ENCODE measurements around the gene PSMB5. TPM values are rescaled to one million over a fixed set of nuclear protein-coding genes. Genes with fewer than 3 reads are reported as not detected.

Gene PSMB5
- total RNA-seq, 1 donor from 2014 or later: 239 TPM

DNA sequence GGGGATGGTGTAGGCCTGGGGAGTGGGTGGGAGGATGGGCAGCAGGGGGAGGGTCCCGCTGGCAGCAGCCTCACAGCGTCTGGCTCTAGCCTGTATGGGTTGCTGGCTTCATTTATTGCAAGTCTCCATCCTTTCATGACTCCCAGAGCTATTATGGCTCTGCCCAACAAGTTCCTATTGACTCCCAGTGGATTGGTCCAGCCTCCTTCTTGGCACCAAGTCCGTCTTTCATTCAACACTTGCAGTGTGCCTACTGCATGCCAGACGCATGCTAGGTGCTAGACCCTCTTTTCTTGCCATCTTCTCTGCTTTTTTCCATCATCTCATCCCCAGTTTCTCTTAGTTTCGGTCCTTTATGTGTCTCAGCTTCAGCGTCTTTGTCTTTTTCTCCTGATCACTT lies 8.4 kb upstream of the PSMB5 start:
- Mint-ChIP-seq H3K27me3 (ENCODE audit: low read depth, unreplicated experiment) (peaks cover 11% of the 10 kb centered on the region), H3K36me3 (ENCODE audit: low read depth, unreplicated experiment) (peaks cover 7% of the 10 kb centered on the region), H3K4me3 (ENCODE audit: unreplicated experiment) (no peak overlapping the region), H3K27ac (ENCODE audit: unreplicated experiment) (no peak overlapping the region), H3K9me3 (ENCODE audit: unreplicated experiment) (peaks cover 4% of the 10 kb centered on the region), H3K4me1 (ENCODE audit: low read depth, unreplicated experiment) (peaks cover 9% of the 10 kb centered on the region)
- H3K9ac ChIP-seq (ENCODE audit: low read length): no peak overlapping the region
- H2AFZ ChIP-seq (ENCODE audit: low read depth, low read length): no peak overlapping the region
- H3K9me3 ChIP-seq (ENCODE audit: insufficient read depth, low read depth, low read length): no peaks in the 10 kb centered on the region
- H3K79me2 ChIP-seq (ENCODE audit: insufficient read depth, low read length): no peaks in the 10 kb centered on the region
- H3K27me3 ChIP-seq (ENCODE audit: insufficient read depth, low read length): no peaks in the 10 kb centered on the region
- no peaks in the 10 kb centered on the region for H4K20me1 ChIP-seq (ENCODE audit: insufficient read depth, low read length)
- no peak overlapping the region for H3K27ac ChIP-seq (ENCODE audit: low read depth, low read length)
- H3K4me1 ChIP-seq (ENCODE audit: insufficient read depth, low read length): peaks cover 16% of the 10 kb centered on the region
- no peak overlapping the region for H3K4me2 ChIP-seq (ENCODE audit: low read length)
- FAIRE-seq (no peak), DNase-seq (ENCODE audit: low read depth) (no peak)
- no peak for TF ChIP-seq EZH2 (IDR thresholded peaks at IDR 0.05; ENCODE audit: insufficient read depth, low read length)
- no peak for TF ChIP-seq CTCF (IDR thresholded peaks at IDR 0.05; ENCODE audit: insufficient read depth, low read depth, low read length)
- no peak overlapping the region for H3K4me3 ChIP-seq (ENCODE audit: insufficient read depth, low read depth, low read length)
- H3K36me3 ChIP-seq (ENCODE audit: insufficient read depth, low read length): no peaks in the 10 kb centered on the region

- Histone ChIP-seq H3K4me2 (ENCODE audit: low read length) (peak within 1 kb of the TSS; percentile 36), H3K9ac (ENCODE audit: low read length) (no peak within 1 kb of the TSS), H2AFZ (ENCODE audit: low read depth, low read length) (peak within 1 kb of the TSS; percentile 34), H3K4me3 (ENCODE audit: insufficient read depth, low read depth, low read length) (no peak within 1 kb of the TSS), H3K36me3 (ENCODE audit: insufficient read depth, low read length) (no peaks in the 10 kb centered on the region), H3K4me1 (ENCODE audit: insufficient read depth, low read length) (peaks cover 16% of the 10 kb centered on the region), H3K27me3 (ENCODE audit: insufficient read depth, low read length) (no peaks in the 10 kb centered on the region), H3K79me2 (ENCODE audit: insufficient read depth, low read length) (no peaks in the 10 kb centered on the region), H3K9me3 (ENCODE audit: insufficient read depth, low read depth, low read length) (no peaks in the 10 kb centered on the region), H4K20me1 (ENCODE audit: insufficient read depth, low read length) (no peaks in the 10 kb centered on the region), H3K27ac (ENCODE audit: low read depth, low read length) (no peak within 1 kb of the TSS)
- FAIRE-seq: no peak
- peaks cover 9% of the 10 kb centered on the region for H3K4me1 Mint-ChIP-seq (ENCODE audit: low read depth, unreplicated experiment)
- no peak within 1 kb of the TSS for H3K27ac Mint-ChIP-seq (ENCODE audit: unreplicated experiment)
- peaks cover 11% of the 10 kb centered on the region for H3K27me3 Mint-ChIP-seq (ENCODE audit: low read depth, unreplicated experiment)
- peaks cover 4% of the 10 kb centered on the region for H3K36me3 Mint-ChIP-seq (ENCODE audit: low read depth, unreplicated experiment)
- no peak within 1 kb of the TSS for H3K4me3 Mint-ChIP-seq (ENCODE audit: unreplicated experiment)
- no peak for DNase-seq (ENCODE audit: low read depth)
- TF ChIP-seq CTCF (IDR thresholded peaks at IDR 0.05; ENCODE audit: insufficient read depth, low read depth, low read length): no peak
- TF ChIP-seq EZH2 (IDR thresholded peaks at IDR 0.05; ENCODE audit: insufficient read depth, low read length): no peak
- peaks cover 2% of the 10 kb centered on the region for H3K9me3 Mint-ChIP-seq (ENCODE audit: unreplicated experiment)
These were observed 7.7 kb upstream of the PSMB5 start, which contains the start of gene PSMB11 for GRCh38 chr14:23042162-23042965. Gene PSMB11, plus strand, starts transcription at chr14:23042212. Its CDS starts 14 bp downstream, at chr14:23042226.

DNA sequence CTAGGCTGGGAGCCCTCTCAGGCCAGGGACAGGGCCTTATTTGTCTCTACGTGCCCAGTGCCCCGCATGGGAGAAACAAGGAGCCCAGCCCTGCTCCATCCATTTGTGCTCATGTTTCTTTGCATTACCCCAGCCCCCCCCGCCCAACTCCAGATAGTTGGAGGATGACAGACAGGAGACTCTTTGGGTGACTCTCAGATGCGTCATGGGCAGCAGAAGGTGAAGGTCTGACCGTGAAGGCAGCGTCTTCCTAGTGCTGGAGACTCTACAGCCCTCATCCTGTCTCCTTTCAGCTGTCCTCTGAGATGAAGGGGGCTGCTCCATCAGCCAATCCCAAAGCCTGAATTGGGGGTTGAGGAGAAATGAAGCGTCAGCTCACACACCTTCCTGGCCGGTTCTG lies 7.0 kb upstream of the PSMB5 start:
- TF ChIP-seq CTCF (IDR thresholded peaks at IDR 0.05; ENCODE audit: insufficient read depth, low read depth, low read length) (no peak), EZH2 (IDR thresholded peaks at IDR 0.05; ENCODE audit: insufficient read depth, low read length) (no peak)
- H3K4me3 ChIP-seq (ENCODE audit: insufficient read depth, low read depth, low read length): no peak overlapping the region
- Mint-ChIP-seq H3K27ac (ENCODE audit: unreplicated experiment) (no peak overlapping the region), H3K4me3 (ENCODE audit: unreplicated experiment) (no peak overlapping the region), H3K27me3 (ENCODE audit: low read depth, unreplicated experiment) (peaks cover 11% of the 10 kb centered on the region), H3K9me3 (ENCODE audit: unreplicated experiment) (no peaks in the 10 kb centered on the region), H3K36me3 (ENCODE audit: low read depth, unreplicated experiment) (peaks cover 2% of the 10 kb centered on the region), H3K4me1 (ENCODE audit: low read depth, unreplicated experiment) (peaks cover 9% of the 10 kb centered on the region)
- peak overlapping the region; percentile 36 for H3K4me2 ChIP-seq (ENCODE audit: low read length)
- no peaks in the 10 kb centered on the region for H3K27me3 ChIP-seq (ENCODE audit: insufficient read depth, low read length)
- H3K9me3 ChIP-seq (ENCODE audit: insufficient read depth, low read depth, low read length): no peaks in the 10 kb centered on the region
- H3K36me3 ChIP-seq (ENCODE audit: insufficient read depth, low read length): no peaks in the 10 kb centered on the region
- DNase-seq (ENCODE audit: low read depth): no peak
- H3K4me1 ChIP-seq (ENCODE audit: insufficient read depth, low read length): peaks cover 12% of the 10 kb centered on the region
- H4K20me1 ChIP-seq (ENCODE audit: insufficient read depth, low read length): no peaks in the 10 kb centered on the region
- H2AFZ ChIP-seq (ENCODE audit: low read depth, low read length): peak overlapping the region; percentile 34
- H3K9ac ChIP-seq (ENCODE audit: low read length): no peak overlapping the region
- no peak overlapping the region for H3K27ac ChIP-seq (ENCODE audit: low read depth, low read length)
- no peaks in the 10 kb centered on the region for H3K79me2 ChIP-seq (ENCODE audit: insufficient read depth, low read length)
- no peak for FAIRE-seq
